ENCODE results near the gene INPP5K. TPM values are rescaled to one million over a fixed set of nuclear protein-coding genes. Genes with fewer than 3 reads are reported as not detected.
"Not testable (repeated sequence)": the region's sequence is repeated elsewhere in the genome, so short reads cannot be mapped to it uniquely, and the experiment has no call there.

Gene INPP5K
- 22.0 and 24.5 TPM in 2 replicates for polyA plus RNA-seq (2013)

GRCh38 chr17:1516388-1517161 is at the start of gene INPP5K:
Gene INPP5K, minus strand, starts transcription at chr17:1516612. Its CDS starts 113 bp downstream, at chr17:1516499.
- H3K4ac ChIP-seq (ENCODE audit: low read depth, low read length) = peak within 1 kb of the TSS; percentile 54
- H3K9me3 ChIP-seq (ENCODE audit: insufficient read depth, low read depth, low read length) = peaks cover 2% of the 10 kb centered on the region
- peaks cover 6% of the 10 kb centered on the region for H3K79me1 ChIP-seq (ENCODE audit: low read length)
- peaks cover 5% of the 10 kb centered on the region for H3K79me2 ChIP-seq (ENCODE audit: control insufficient read depth, insufficient read depth, low read length, poor library complexity)
- no CpG with 5 or more reads among the region's 91 CpGs for WGBS (ENCODE audit: extremely low coverage, insufficient coverage, insufficient read length)
- H4K91ac ChIP-seq (ENCODE audit: low read depth, low read length) = peak within 1 kb of the TSS; percentile 78
- no peak within 1 kb of the TSS for H2AK5ac ChIP-seq (ENCODE audit: low read length)
- DNase-seq = peak; percentile 98 to 99
- no peaks in the 10 kb centered on the region for H3K27me3 ChIP-seq (ENCODE audit: insufficient read depth, low read length)
- H3K23ac ChIP-seq (ENCODE audit: low read length) = no peak within 1 kb of the TSS
- H3K18ac ChIP-seq (ENCODE audit: low read length) = peak within 1 kb of the TSS; percentile 89
- peak within 1 kb of the TSS; percentile 65 for H4K12ac ChIP-seq (ENCODE audit: low read depth, low read length)
- H4K8ac ChIP-seq (ENCODE audit: low read depth, low read length) = peak within 1 kb of the TSS; percentile 94
- peak within 1 kb of the TSS; percentile 80 for H3K14ac ChIP-seq (ENCODE audit: low read length)
- H2BK120ac ChIP-seq (ENCODE audit: insufficient read depth, low read length, poor library complexity) = peak within 1 kb of the TSS; percentile 29
- peak within 1 kb of the TSS; percentile 58 for H2BK5ac ChIP-seq (ENCODE audit: low read depth, low read length, poor library complexity)
- peak within 1 kb of the TSS; percentile 92 for H2AFZ ChIP-seq (ENCODE audit: insufficient read depth, low read length, poor library complexity)
- peak within 1 kb of the TSS; percentile 99 for H3K4me2 ChIP-seq (ENCODE audit: low read length)
- peak within 1 kb of the TSS; percentile 94 for H3K9ac ChIP-seq (ENCODE audit: low read length)
- H3K36me3 ChIP-seq (ENCODE audit: control insufficient read depth in 1 of 2, insufficient read depth in 2 of 2, low read length in 2 of 2) = peaks cover 23 to 45% of the 10 kb centered on the region in 2 experiments
- H3K4me1 ChIP-seq (ENCODE audit: control insufficient read depth in 1 of 2, insufficient read depth in 2 of 2, low read length in 2 of 2) = peaks cover 4 to 5% of the 10 kb centered on the region in 2 experiments
- H3K4me3 ChIP-seq (ENCODE audit: low read depth, low read length) = peak within 1 kb of the TSS; percentile 99
- H2BK12ac ChIP-seq (ENCODE audit: low read length) = no peak within 1 kb of the TSS
- H3K27ac ChIP-seq (ENCODE audit: low read depth, low read length) = peak within 1 kb of the TSS; percentile 71

DNA sequence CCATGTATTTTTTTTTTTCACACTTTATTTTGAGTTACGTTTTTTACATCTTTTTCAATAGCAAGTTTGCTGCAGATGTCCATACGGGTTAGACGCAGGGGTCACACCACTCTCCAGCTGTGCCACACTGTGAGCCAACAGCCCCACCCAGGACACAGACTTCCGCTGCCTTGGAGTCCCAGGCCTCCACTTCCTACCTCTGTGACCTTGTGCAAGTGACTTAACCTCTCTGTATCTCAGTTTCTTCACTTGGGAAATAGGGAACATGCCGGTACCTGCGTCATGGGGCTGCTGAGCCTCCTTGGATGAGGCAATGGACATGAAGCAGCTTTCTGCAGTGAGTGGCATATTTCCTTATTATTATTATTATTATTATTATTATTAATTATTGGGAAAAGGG is 49.5 kb upstream of the INPP5K start:
- H3K4ac ChIP-seq (ENCODE audit: low read depth, low read length) = no peak overlapping the region
- no peaks in the 10 kb centered on the region for H3K36me3 ChIP-seq (ENCODE audit: control insufficient read depth in 1 of 2, insufficient read depth in 2 of 2, low read length in 2 of 2)
- no peak for DNase-seq
- no peaks in the 10 kb centered on the region for H3K27me3 ChIP-seq (ENCODE audit: insufficient read depth, low read length)
- H2BK120ac ChIP-seq (ENCODE audit: insufficient read depth, low read length, poor library complexity) = no peak overlapping the region
- no peak overlapping the region for H2BK5ac ChIP-seq (ENCODE audit: low read depth, low read length, poor library complexity)
- H2BK12ac ChIP-seq (ENCODE audit: low read length) = no peak overlapping the region
- H4K12ac ChIP-seq (ENCODE audit: low read depth, low read length) = no peak overlapping the region
- no peak overlapping the region for H2AFZ ChIP-seq (ENCODE audit: insufficient read depth, low read length, poor library complexity)
- no peak overlapping the region for H2AK5ac ChIP-seq (ENCODE audit: low read length)
- no peak overlapping the region for H3K23ac ChIP-seq (ENCODE audit: low read length)
- H3K18ac ChIP-seq (ENCODE audit: low read length) = no peak overlapping the region
- no peak overlapping the region for H3K14ac ChIP-seq (ENCODE audit: low read length)
- no peak overlapping the region for H3K4me2 ChIP-seq (ENCODE audit: low read length)
- peaks cover 9% of the 10 kb centered on the region for H3K79me1 ChIP-seq (ENCODE audit: low read length)
- WGBS (ENCODE audit: extremely low coverage, insufficient coverage, insufficient read length) = no CpG with 5 or more reads among the region's 6 CpGs
- no peak overlapping the region for H4K91ac ChIP-seq (ENCODE audit: low read depth, low read length)
- H3K79me2 ChIP-seq (ENCODE audit: control insufficient read depth, insufficient read depth, low read length, poor library complexity) = peaks cover 15% of the 10 kb centered on the region
- no peak overlapping the region for H4K8ac ChIP-seq (ENCODE audit: low read depth, low read length)
- H3K27ac ChIP-seq (ENCODE audit: low read depth, low read length) = no peak overlapping the region
- no peaks in the 10 kb centered on the region for H3K9me3 ChIP-seq (ENCODE audit: insufficient read depth, low read depth, low read length)
- no peak overlapping the region for H3K9ac ChIP-seq (ENCODE audit: low read length)
- peaks cover 6 to 13% of the 10 kb centered on the region in 2 experiments for H3K4me1 ChIP-seq (ENCODE audit: control insufficient read depth in 1 of 2, insufficient read depth in 2 of 2, low read length in 2 of 2)
- H3K4me3 ChIP-seq (ENCODE audit: low read depth, low read length) = no peak overlapping the region

GRCh38 chr17:1563786-1564613 is 47.6 kb upstream of the INPP5K start:
- H3K27ac ChIP-seq (ENCODE audit: low read depth, low read length) = no peak overlapping the region
- peak overlapping the region; percentile 10 for H4K12ac ChIP-seq (ENCODE audit: low read depth, low read length)
- H3K23ac ChIP-seq (ENCODE audit: low read length) = no peak overlapping the region
- H3K79me2 ChIP-seq (ENCODE audit: control insufficient read depth, insufficient read depth, low read length, poor library complexity) = peaks cover 21% of the 10 kb centered on the region
- no peaks in the 10 kb centered on the region for H3K9me3 ChIP-seq (ENCODE audit: insufficient read depth, low read depth, low read length)
- H3K4me3 ChIP-seq (ENCODE audit: low read depth, low read length) = no peak overlapping the region
- no peak overlapping the region for H2AFZ ChIP-seq (ENCODE audit: insufficient read depth, low read length, poor library complexity)
- H2AK5ac ChIP-seq (ENCODE audit: low read length) = no peak overlapping the region
- no peaks in the 10 kb centered on the region for H3K36me3 ChIP-seq (ENCODE audit: control insufficient read depth in 1 of 2, insufficient read depth in 2 of 2, low read length in 2 of 2)
- no peak overlapping the region for H4K91ac ChIP-seq (ENCODE audit: low read depth, low read length)
- no CpG with 5 or more reads among the region's 19 CpGs for WGBS (ENCODE audit: extremely low coverage, insufficient coverage, insufficient read length)
- no peak overlapping the region for H3K4ac ChIP-seq (ENCODE audit: low read depth, low read length)
- no peak overlapping the region for H4K8ac ChIP-seq (ENCODE audit: low read depth, low read length)
- H3K14ac ChIP-seq (ENCODE audit: low read length) = no peak overlapping the region
- no peak overlapping the region for H3K18ac ChIP-seq (ENCODE audit: low read length)
- H3K4me1 ChIP-seq (ENCODE audit: control insufficient read depth in 1 of 2, insufficient read depth in 2 of 2, low read length in 2 of 2) = peaks cover 15 to 26% of the 10 kb centered on the region in 2 experiments
- H2BK12ac ChIP-seq (ENCODE audit: low read length) = no peak overlapping the region
- H3K27me3 ChIP-seq (ENCODE audit: insufficient read depth, low read length) = no peaks in the 10 kb centered on the region
- H3K4me2 ChIP-seq (ENCODE audit: low read length) = no peak overlapping the region
- H2BK5ac ChIP-seq (ENCODE audit: low read depth, low read length, poor library complexity) = no peak overlapping the region
- peaks cover 9% of the 10 kb centered on the region for H3K79me1 ChIP-seq (ENCODE audit: low read length)
- DNase-seq = peak; percentile 67 to 80
- H2BK120ac ChIP-seq (ENCODE audit: insufficient read depth, low read length, poor library complexity) = no peak overlapping the region
- no peak overlapping the region for H3K9ac ChIP-seq (ENCODE audit: low read length)

DNA sequence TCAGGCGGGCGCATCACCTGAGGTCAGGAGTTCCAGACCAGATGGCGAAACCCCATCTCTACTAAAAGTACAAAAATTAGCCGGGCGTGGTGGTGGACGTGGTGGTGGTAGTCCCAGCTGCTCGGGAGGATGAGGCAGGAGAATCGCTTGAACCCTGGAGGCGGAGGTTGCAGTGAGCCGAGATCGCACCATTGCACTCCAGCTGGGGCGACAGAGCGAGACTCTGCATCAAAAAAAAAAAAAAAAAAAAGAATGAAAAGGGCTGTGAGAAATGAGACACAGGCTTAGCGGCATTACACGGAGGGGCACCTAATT is 47.0 kb upstream of the INPP5K start:
- not testable (repeated sequence) for H2BK12ac ChIP-seq (ENCODE audit: low read length); H3K9ac ChIP-seq (ENCODE audit: low read length); H2AFZ ChIP-seq (ENCODE audit: insufficient read depth, low read length, poor library complexity); H4K8ac ChIP-seq (ENCODE audit: low read depth, low read length); H3K4me2 ChIP-seq (ENCODE audit: low read length); H4K12ac ChIP-seq (ENCODE audit: low read depth, low read length); H3K79me1 ChIP-seq (ENCODE audit: low read length); H3K4me3 ChIP-seq (ENCODE audit: low read depth, low read length); H2BK120ac ChIP-seq (ENCODE audit: insufficient read depth, low read length, poor library complexity); H2AK5ac ChIP-seq (ENCODE audit: low read length); H4K91ac ChIP-seq (ENCODE audit: low read depth, low read length); H2BK5ac ChIP-seq (ENCODE audit: low read depth, low read length, poor library complexity); H3K4ac ChIP-seq (ENCODE audit: low read depth, low read length); H3K14ac ChIP-seq (ENCODE audit: low read length); H3K27me3 ChIP-seq (ENCODE audit: insufficient read depth, low read length); H3K18ac ChIP-seq (ENCODE audit: low read length); H3K27ac ChIP-seq (ENCODE audit: low read depth, low read length); H3K9me3 ChIP-seq (ENCODE audit: insufficient read depth, low read depth, low read length); H3K36me3 ChIP-seq (ENCODE audit: control insufficient read depth in 1 of 2, insufficient read depth in 2 of 2, low read length in 2 of 2); H3K23ac ChIP-seq (ENCODE audit: low read length)
- peaks cover 18 to 30% of the 10 kb centered on the region in 2 experiments for H3K4me1 ChIP-seq (ENCODE audit: control insufficient read depth in 1 of 2, insufficient read depth in 2 of 2, low read length in 2 of 2)
- peaks cover 24% of the 10 kb centered on the region for H3K79me2 ChIP-seq (ENCODE audit: control insufficient read depth, insufficient read depth, low read length, poor library complexity)
- DNase-seq = peak in 1 of 2 donors; percentile 58
- WGBS (ENCODE audit: extremely low coverage, insufficient coverage, insufficient read length) = no CpG with 5 or more reads among the region's 15 CpGs

Data from trophoblast cell (in vitro differentiated cells and primary cell).